Activated T-helper 17 cell treated with anti-CD3 and anti-CD28 coated beads, Interleukin-2, amount 50 U/mL, for 72 hours (primary cell): Measurements from ENCODE around the gene EVC2. TPM values are rescaled to one million over a fixed set of nuclear protein-coding genes. Genes with fewer than 3 reads are reported as not detected.

Experiments used
- ATAC-seq: fragments of 150-1000 bp; cut with Tn5 transposase; replicated peaks from 2 replicates; pipeline ENCODE4 v1.10.0; 2021; ENCODE audit warnings: mild to moderate bottlenecking, moderate library complexity
- H3K27ac Mint-ChIP-seq: one replicate; pipeline ENCODE4 v1.8.0; 2022; ENCODE audit warnings: mixed read lengths
- H3K27me3 Mint-ChIP-seq: one replicate; pipeline ENCODE4 v1.8.0; 2022; ENCODE audit warnings: mixed read lengths
- H3K36me3 Mint-ChIP-seq: one replicate; pipeline ENCODE4 v1.8.0; 2022; ENCODE audit warnings: low read depth, mild to moderate bottlenecking, mixed read lengths
- H3K4me1 Mint-ChIP-seq: one replicate; pipeline ENCODE4 v1.8.0; 2022; ENCODE audit warnings: mixed read lengths
- H3K4me3 Mint-ChIP-seq: one replicate; pipeline ENCODE4 v1.8.0; 2022; ENCODE audit warnings: mild to moderate bottlenecking, mixed read lengths
- H3K9me3 Mint-ChIP-seq: one replicate; pipeline ENCODE4 v1.8.0; 2022; ENCODE audit warnings: mixed read lengths
- total RNA-seq, 2 donors: library from RNA; stranded (reverse); gene quantifications; one replicate each; pipeline ENCODE4 v1.2.3, GENCODE V29; 2022

Gene EVC2
- total RNA-seq, 2 donors from 2014 or later, result 4.0 to 6.2 TPM

DNA sequence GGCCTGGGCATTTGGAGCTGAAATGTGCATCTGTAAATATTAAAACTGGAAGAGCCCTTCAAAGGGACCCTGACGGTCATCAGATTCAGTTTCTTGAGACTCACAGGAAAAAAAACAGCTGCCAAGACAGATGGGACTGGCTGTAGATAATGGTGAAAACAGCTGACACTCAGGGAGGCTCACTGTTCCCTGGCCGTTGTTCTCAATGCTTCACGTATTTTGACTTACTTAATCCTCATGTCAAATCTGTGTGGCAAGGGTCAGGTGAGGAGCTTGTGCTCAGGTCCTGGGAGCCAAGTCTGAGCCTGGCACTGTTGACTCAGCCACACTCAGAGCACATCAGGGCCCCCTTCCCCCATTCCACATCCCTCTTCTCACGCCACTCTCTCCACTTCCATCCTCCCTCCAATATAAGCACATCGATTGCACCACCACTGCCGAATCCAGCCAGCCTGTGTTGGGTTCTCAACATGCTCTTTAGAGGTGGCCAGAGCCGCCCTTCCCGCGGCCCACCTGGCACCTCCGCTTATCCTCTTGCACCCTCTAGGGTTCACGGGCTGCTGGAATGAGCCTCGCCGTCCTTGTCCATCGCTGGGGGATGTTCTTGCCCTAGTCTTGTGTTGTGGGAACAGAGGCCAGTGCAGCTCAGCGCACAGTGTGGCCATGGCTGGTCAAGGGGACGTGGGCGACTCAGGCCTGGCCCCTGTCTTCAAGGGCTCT is 42.7 kb upstream of the EVC2 start:
- no peaks in the 10 kb centered on the region for H3K4me1 Mint-ChIP-seq
- no peak for ATAC-seq
- no peaks in the 10 kb centered on the region for H3K36me3 Mint-ChIP-seq
- H3K27ac Mint-ChIP-seq, result no peak overlapping the region
- H3K9me3 Mint-ChIP-seq, result no peaks in the 10 kb centered on the region
- H3K4me3 Mint-ChIP-seq, result no peak overlapping the region
- no peaks in the 10 kb centered on the region for H3K27me3 Mint-ChIP-seq

DNA sequence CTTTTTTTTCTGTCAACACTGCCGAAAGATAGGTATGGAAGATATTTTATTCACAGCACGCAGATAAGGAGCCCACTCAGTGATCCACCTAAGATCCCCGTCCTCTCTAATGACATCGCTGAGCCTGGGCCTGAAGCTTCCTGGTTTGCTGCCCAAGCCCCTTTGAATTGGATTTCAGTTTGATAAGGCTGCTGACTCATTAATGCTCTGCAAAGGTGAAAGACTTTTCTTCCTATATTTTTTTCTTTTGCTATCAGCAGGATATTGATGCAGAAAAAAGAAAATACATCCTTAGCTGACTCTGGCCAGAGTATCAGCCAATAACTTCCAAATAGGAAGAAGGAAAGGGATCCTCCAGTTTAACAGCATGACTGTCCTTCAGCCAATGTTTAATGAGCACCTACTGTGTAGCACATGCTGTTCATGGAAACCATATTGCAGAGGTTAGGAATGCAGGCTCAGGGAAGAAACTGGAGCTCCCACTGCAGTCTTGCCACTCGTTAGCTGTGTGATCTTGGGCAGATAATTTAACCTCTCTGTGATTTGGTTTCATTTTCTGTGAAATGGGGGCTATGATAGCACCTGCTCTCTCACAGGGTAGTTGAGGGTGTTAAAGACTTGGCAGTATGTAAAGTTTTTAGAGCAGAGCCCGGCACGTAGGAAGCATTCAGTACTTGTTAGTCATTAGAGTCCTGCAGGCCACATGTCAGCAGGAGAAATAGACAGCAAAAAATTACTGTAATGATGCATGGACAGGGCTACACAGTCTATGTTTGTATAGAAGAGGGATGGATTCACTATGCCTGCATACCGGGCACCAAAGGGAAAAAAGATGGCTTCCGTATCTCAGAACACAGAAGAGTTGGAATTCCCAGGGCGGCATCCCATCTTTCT is 41.9 kb upstream of the EVC2 start:
- no peaks in the 10 kb centered on the region for H3K36me3 Mint-ChIP-seq
- H3K9me3 Mint-ChIP-seq, result no peaks in the 10 kb centered on the region
- no peak for ATAC-seq

DNA sequence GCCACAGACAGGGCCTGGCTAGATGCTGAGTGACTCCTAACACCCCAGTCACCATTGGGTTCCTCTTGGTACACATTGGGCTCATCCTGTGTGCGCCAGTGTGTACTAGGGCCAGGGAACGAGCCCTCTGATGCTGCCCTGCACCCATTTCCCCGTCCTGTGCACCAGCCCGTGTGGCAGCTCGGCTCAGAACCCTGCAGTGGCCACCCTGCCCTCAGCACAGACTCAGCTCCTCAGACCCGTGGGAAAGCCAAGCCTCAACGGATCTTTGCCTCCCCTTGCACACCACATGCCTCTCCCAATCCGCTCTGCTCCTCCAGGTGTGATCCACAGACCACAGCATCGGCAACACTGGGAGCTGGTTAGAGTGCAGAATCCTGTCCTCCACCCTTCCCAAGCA is 41.2 kb upstream of the EVC2 start:
- H3K27me3 Mint-ChIP-seq, result no peaks in the 10 kb centered on the region
- H3K36me3 Mint-ChIP-seq, result no peaks in the 10 kb centered on the region
- no peaks in the 10 kb centered on the region for H3K4me1 Mint-ChIP-seq
- H3K27ac Mint-ChIP-seq, result no peak overlapping the region
- no peak overlapping the region for H3K4me3 Mint-ChIP-seq
- ATAC-seq, result no peak
- H3K9me3 Mint-ChIP-seq, result no peaks in the 10 kb centered on the region

More for the DNA sequence above, 41.9 kb upstream of the EVC2 start:
- Mint-ChIP-seq H3K27me3 (no peaks in the 10 kb centered on the region), H3K4me3 (no peak overlapping the region), H3K27ac (no peak overlapping the region), H3K4me1 (no peaks in the 10 kb centered on the region)

DNA sequence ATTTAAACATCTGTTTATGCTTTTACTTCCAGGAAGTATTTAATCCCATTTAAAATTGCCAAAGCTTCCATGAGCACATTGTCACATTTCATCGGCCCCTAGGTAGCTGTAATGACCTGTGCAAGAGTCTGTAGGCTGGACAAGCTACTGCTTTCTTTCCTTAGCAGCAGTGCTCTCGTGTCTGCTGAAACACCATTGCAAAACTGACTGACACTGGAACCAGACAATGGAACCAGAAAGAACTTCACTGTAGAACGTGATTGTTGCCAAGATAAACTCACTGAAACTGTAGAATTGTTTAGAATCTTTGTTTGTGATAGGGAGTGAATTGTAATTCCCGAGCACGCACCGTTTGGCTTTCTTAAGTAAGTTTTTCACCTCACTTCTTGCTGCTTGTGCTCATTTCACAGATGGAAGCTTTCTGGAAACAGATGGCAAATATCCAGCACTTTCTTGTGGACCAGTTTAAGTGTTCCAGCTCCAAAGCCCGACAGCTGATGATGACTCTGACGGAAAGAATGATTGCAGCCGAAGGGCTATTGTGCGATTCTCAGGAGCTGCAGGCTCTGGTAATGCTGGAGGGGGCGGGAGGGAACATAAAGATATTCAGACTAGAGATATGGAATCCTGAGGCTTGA is 39.5 kb upstream of the EVC2 start:
- Mint-ChIP-seq H3K4me3 (no peak overlapping the region), H3K4me1 (no peaks in the 10 kb centered on the region), H3K27ac (no peak overlapping the region), H3K9me3 (no peaks in the 10 kb centered on the region), H3K27me3 (no peaks in the 10 kb centered on the region), H3K36me3 (no peaks in the 10 kb centered on the region)
- no peak for ATAC-seq

DNA sequence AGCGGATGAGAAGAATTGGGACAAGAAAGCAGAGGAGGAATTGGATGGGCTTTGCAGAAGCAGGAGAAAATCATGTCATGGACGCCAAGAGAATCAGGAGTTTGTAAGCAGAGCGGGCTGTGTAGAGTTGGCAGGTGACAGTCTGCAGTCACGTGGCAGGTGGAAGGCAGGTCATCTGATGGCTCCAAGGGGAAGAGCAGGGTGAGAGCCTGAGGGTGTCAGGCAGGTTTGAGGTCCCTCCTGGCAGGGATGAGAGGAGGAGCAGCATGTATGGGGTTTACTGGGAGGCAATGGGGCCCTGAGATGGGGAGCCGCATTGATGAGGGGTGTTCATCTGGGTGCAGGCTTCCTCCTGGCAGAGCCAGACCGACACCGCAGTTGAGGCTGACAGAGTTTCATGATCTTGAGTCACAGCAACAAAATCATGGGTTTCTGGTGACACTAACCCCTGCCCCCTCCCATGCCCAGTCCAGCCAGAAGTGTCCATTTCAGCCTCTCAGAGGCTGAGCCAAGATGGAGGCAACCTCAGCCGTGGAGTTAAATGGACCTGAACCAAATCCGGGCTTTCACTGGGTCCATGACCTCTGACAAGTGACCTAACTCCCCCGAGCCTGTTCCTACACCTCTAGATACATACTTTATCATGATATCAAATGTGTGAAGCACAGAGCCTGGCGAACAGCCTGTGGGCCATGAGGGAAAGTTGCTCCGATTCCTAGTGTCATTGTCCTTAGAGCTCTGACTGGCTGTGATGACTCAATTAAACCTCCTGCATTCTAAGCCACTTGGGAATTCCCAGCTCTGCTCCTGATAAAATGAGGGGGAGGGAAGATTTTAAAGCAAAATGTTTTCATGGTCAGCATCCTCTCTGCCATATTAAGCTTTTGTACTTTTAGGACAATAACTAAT is 38.7 kb upstream of the EVC2 start:
- Mint-ChIP-seq H3K9me3 (no peaks in the 10 kb centered on the region), H3K4me1 (no peaks in the 10 kb centered on the region), H3K27ac (no peak overlapping the region), H3K36me3 (no peaks in the 10 kb centered on the region), H3K4me3 (no peak overlapping the region), H3K27me3 (no peaks in the 10 kb centered on the region)
- no peak for ATAC-seq

DNA sequence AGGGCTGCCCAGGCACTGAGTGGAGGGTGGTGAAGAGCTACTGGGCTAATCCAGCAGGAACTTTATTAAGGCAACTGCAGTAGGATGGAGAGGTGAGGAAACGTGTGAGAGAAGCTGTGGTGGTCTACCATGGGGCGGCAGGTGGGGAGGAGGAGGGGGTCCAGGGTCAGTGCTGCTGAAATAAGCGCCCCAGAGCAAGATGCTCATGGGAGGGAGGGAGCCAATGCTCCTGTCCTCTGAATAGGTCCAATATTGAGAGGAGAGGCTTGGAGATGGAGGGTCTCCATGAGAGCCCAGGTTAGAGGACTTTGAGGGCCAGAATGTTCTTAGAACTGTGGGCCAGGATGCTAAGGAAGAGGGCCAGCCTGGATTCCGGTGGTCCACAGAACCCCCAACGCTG is 37.9 kb upstream of the EVC2 start:
- H3K4me3 Mint-ChIP-seq, result no peak overlapping the region
- H3K9me3 Mint-ChIP-seq, result no peaks in the 10 kb centered on the region
- H3K27ac Mint-ChIP-seq, result no peak overlapping the region
- no peak for ATAC-seq
- no peaks in the 10 kb centered on the region for H3K4me1 Mint-ChIP-seq
- H3K27me3 Mint-ChIP-seq, result no peaks in the 10 kb centered on the region
- H3K36me3 Mint-ChIP-seq, result no peaks in the 10 kb centered on the region

DNA sequence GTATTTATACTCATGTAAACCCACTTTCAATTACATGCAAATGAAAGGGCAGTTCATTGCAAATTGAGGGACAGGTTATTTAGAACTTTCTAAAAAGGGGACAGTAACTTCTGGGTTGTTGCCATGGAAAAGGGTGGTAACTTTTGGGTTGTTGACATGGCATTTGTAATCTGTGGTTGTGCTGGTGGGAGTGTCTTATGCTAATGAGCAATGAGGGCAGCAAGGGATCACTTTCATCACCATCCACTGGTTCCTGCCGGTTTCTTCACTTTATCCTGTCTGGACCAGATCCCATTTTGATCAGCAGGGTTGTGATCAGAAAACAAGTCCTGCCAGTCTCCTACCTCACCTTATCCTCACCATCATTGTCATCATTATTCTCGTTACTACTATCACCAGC is 34.6 kb upstream of the EVC2 start:
- ATAC-seq, result peak; percentile 23
- no peak overlapping the region for H3K27ac Mint-ChIP-seq
- H3K9me3 Mint-ChIP-seq, result no peaks in the 10 kb centered on the region
- H3K4me1 Mint-ChIP-seq, result no peaks in the 10 kb centered on the region
- no peaks in the 10 kb centered on the region for H3K36me3 Mint-ChIP-seq
- no peak overlapping the region for H3K4me3 Mint-ChIP-seq
- no peaks in the 10 kb centered on the region for H3K27me3 Mint-ChIP-seq

DNA sequence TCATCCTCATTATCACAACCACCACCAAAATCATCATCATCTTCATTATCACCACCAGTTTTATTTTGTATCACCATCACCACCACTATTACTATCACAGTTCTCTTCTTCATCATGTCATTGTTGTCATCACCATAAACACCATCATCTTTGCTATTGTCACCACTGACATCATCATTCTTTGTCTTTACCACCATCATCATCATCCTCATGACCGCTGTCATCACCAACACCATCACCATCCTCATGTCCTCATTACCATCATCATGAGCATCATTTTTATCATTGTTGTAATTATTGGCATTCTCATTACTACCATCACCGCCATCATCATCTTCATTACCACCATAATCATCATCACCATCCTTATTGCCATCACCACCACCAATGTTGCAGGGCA is 34.0 kb upstream of the EVC2 start:
- Mint-ChIP-seq H3K9me3 (no peaks in the 10 kb centered on the region), H3K36me3 (no peaks in the 10 kb centered on the region), H3K4me1 (no peaks in the 10 kb centered on the region), H3K4me3 (no peak overlapping the region), H3K27ac (no peak overlapping the region), H3K27me3 (no peaks in the 10 kb centered on the region)
- ATAC-seq, result peak; percentile 14

DNA sequence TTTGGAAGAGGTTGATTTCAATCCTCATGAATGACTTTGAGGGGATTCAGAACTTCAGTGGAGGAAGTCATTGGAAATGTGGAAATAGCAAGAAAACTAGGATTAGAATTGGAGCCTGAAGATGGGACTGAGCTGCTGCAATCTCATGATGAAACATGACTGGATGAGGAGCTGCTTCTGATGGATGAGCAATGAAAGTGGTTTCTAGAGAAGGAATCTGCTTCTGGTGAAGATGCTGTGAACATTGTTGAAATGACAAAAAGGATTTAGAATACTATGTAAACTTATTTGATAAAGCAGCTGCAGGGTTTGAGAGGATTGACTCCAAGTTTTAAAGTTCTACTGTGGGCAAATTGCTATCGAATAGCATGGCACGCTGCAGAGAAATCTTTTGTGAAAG is 29.7 kb upstream of the EVC2 start:
- Mint-ChIP-seq H3K36me3 (no peaks in the 10 kb centered on the region), H3K27me3 (no peaks in the 10 kb centered on the region), H3K4me1 (no peaks in the 10 kb centered on the region), H3K9me3 (no peaks in the 10 kb centered on the region), H3K27ac (no peak overlapping the region), H3K4me3 (no peak overlapping the region)
- ATAC-seq, result no peak

DNA sequence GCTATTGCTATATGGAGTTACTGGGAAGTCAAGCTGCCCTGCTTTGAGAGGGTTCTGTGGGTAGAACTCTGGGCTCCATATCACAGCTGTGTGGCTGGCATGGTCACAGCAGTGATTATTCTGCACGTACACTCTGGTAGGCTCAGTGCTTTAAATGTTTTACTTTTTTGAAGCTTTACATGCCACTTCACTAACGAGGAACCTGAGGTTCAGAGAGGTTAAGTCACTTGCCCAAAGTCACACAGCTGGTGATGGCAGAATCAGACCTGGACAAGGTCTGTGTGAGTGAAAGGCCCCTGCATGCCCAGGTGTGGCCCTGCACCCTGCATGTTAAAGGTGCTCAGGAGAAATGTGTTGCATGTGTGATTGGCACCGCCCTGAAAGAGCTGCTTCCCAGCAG is 27.1 kb upstream of the EVC2 start:
- no peak for ATAC-seq
- no peaks in the 10 kb centered on the region for H3K9me3 Mint-ChIP-seq

DNA sequence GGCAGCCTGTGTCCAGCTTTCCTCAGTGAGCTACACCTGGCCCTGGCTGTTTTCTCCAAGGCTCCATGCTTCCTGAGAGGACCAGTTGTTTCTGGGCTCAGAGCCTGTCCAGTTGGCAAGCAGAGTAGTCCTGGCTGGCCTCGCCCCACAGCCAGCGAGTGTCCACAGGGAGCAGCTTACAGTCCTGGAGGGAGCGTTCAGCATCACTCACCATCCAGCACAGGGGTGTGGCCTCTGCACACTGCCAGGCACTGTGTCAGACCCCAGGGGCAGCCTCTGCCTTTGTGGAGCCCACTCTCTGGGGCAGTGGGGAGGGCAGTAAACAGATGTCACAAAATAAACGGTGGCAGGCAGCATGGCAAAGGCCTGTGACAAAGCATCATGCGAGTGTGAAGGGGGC is 26.5 kb upstream of the EVC2 start:
- Mint-ChIP-seq H3K4me1 (no peaks in the 10 kb centered on the region), H3K27ac (no peak overlapping the region), H3K36me3 (no peaks in the 10 kb centered on the region), H3K27me3 (no peaks in the 10 kb centered on the region), H3K9me3 (no peaks in the 10 kb centered on the region), H3K4me3 (no peak overlapping the region)
- ATAC-seq, result no peak

More for the DNA sequence above, 27.1 kb upstream of the EVC2 start:
- H3K36me3 Mint-ChIP-seq, result no peaks in the 10 kb centered on the region
- no peak overlapping the region for H3K4me3 Mint-ChIP-seq
- H3K4me1 Mint-ChIP-seq, result no peaks in the 10 kb centered on the region
- H3K27ac Mint-ChIP-seq, result no peak overlapping the region
- no peaks in the 10 kb centered on the region for H3K27me3 Mint-ChIP-seq

DNA sequence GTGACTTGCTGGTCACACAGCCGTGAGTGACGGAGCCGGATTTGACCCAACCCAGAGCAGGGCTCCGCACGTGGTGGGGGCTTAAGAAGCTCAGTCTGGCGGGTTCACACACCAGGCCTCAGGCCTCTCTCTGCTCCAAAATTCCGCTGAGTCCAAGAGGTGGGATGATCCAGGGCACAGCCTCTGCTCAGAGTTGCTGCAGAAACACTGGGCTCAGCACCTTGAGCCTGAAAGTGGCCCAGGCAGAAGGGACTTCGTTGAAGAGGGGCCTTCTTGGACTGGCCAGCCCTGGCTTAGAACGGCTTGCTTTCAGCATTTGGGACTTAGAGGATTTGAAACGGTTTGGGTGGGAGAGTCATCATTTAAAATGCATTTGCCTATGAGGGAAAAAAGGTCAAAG is 23.8 kb upstream of the EVC2 start:
- Mint-ChIP-seq H3K4me3 (no peak overlapping the region), H3K9me3 (no peaks in the 10 kb centered on the region), H3K27me3 (no peaks in the 10 kb centered on the region), H3K4me1 (no peaks in the 10 kb centered on the region), H3K27ac (no peak overlapping the region), H3K36me3 (peaks cover 10% of the 10 kb centered on the region)
- ATAC-seq, result no peak

DNA sequence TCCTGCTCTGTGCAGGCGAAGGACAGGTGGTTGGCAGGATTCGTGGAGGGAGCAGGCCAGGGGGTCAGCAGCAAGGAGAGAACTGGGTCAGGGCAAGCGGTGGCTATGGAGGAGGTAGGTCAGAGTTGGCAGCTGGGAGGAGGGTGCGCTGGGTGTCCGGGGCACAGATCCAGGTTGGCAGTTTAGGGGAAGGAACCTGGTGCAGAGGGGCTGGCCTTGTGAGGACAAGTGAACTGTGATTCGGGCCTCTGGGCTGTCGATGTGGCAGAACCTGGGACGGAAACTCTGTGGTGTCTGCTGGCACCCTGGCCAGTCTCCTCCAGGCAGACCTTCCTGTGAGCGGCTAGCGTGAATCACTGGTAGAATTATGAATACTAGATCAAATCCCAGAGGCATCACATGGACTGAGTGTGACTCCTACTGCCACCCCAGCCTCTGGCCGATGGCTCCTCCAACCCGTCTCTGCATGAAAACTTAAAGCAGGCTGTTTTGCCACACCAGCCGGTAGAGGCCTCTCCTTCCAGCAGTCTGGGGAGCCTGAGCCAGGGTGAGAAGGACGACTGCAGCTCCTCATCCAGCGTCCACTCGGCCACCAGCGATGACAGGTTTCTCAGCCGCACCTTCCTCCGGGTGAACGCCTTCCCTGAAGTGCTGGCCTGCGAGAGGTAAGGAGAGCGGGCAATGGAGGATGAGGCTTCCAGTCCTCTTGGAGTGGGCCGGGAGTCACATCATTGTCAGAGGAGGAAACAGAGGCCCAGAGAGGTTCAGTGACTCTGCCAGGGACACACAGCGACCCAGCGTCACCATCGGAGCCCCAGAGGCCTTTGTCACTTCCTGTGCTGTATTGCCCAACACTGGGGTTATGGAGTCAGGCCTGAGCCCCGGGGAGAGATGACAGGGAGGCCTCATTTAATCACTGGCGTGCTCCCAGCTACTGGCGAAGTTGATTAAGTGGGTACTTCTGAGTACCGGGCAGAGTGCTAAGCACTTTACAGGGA is 22.9 kb upstream of the EVC2 start:
- ATAC-seq, result no peak
- Mint-ChIP-seq H3K36me3 (peaks cover 10% of the 10 kb centered on the region), H3K27ac (no peak overlapping the region), H3K4me1 (no peaks in the 10 kb centered on the region), H3K9me3 (no peaks in the 10 kb centered on the region), H3K27me3 (no peaks in the 10 kb centered on the region), H3K4me3 (no peak overlapping the region)
